ENCODE measurements around the gene TSPAN12.

TSPAN12 gene

GRCh38 chr7:120743128-120743527 is 114.8 kb downstream of the TSPAN12 start:
- no peak overlapping the region for H3K27ac ChIP-seq
- no peak overlapping the region for H3K4me3 ChIP-seq (IDR thresholded peaks at IDR 0.05; ENCODE audit: insufficient read depth, low read depth, low read length)
- TF ChIP-seq, protein P1, sequence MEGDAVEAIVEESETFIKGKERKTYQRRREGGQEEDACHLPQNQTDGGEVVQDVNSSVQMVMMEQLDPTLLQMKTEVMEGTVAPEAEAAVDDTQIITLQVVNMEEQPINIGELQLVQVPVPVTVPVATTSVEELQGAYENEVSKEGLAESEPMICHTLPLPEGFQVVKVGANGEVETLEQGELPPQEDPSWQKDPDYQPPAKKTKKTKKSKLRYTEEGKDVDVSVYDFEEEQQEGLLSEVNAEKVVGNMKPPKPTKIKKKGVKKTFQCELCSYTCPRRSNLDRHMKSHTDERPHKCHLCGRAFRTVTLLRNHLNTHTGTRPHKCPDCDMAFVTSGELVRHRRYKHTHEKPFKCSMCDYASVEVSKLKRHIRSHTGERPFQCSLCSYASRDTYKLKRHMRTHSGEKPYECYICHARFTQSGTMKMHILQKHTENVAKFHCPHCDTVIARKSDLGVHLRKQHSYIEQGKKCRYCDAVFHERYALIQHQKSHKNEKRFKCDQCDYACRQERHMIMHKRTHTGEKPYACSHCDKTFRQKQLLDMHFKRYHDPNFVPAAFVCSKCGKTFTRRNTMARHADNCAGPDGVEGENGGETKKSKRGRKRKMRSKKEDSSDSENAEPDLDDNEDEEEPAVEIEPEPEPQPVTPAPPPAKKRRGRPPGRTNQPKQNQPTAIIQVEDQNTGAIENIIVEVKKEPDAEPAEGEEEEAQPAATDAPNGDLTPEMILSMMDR (conservative IDR thresholded peaks at IDR 0.05; ENCODE audit: low read depth, low read length) = no peak
- no peaks in the 10 kb centered on the region for H4K20me1 ChIP-seq (ENCODE audit: insufficient read depth)
- H3K4me1 ChIP-seq (ENCODE audit: low read depth, poor library complexity, severe bottlenecking) = no peaks in the 10 kb centered on the region
- no peak overlapping the region for H3K9ac ChIP-seq
- no peaks in the 10 kb centered on the region for H3K36me3 ChIP-seq (ENCODE audit: insufficient read depth)
- H2AFZ ChIP-seq (ENCODE audit: low read depth) = no peak overlapping the region
- H3K79me2 ChIP-seq (ENCODE audit: insufficient read depth, low read depth) = no peaks in the 10 kb centered on the region
- no peaks in the 10 kb centered on the region for H3K27me3 ChIP-seq (ENCODE audit: insufficient read depth, low read depth)
- H3K4me2 ChIP-seq = no peak overlapping the region

DNA sequence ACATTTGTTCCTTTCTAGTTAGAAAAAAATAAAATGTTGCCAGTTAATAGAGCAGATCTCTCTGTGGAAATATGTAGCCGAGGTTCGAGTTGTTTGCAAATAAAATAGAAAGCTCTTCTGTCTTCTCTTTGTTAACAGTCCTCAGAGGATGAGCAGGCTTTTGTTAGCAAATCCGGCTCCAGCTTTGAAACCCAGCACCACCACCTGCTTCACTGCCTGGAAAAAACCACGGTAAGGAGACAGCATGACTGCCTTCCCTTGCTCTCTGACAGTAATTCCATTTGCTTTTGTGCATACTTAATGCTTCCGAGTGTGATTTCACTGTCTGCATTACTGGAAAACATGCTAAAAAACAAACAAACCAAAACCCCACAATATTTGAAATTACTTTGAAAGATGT is 115.6 kb downstream of the TSPAN12 start:
- TF ChIP-seq, protein P1 (conservative IDR thresholded peaks at IDR 0.05; ENCODE audit: low read depth, low read length) = no peak

DNA sequence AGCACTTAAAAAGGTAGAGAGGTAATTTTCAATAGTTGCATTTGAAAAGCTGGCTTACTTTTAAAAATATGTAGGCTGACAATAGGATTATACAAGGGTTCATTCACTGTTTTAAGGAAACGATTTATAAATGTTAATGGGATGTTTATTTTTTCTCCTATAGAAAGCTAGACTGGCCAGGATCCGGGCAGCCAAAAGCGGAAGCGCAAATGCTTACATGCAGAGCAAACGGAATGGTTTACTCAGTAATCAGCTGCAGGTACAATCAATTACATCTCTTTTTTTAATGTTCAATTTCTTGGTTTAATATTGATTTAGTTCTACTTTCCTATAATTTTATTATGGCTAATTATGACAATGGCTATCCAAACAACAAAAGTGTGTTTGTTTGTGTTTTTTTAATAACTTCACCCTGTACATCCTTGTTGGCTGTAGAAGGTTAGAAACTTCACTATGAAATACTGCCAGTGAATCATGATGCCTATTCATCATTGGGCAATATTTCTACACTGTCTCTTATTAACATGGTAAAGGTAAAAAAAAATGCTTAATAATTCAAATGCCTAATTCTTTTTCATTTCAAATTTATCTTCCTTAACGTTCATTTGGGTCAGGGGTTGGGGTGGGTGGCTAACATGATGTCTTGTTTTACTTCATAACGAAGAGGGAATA is 116.4 kb downstream of the TSPAN12 start:
- H3K79me2 ChIP-seq (ENCODE audit: insufficient read depth, low read depth) = no peaks in the 10 kb centered on the region
- no peak overlapping the region for H3K4me3 ChIP-seq (IDR thresholded peaks at IDR 0.05; ENCODE audit: insufficient read depth, low read depth, low read length)
- no peak overlapping the region for H3K4me2 ChIP-seq
- no peaks in the 10 kb centered on the region for H3K36me3 ChIP-seq (ENCODE audit: insufficient read depth)
- no peaks in the 10 kb centered on the region for H3K4me1 ChIP-seq (ENCODE audit: low read depth, poor library complexity, severe bottlenecking)
- H3K27ac ChIP-seq = no peak overlapping the region
- TF ChIP-seq, protein P1 (conservative IDR thresholded peaks at IDR 0.05; ENCODE audit: low read depth, low read length) = no peak
- H3K9ac ChIP-seq = no peak overlapping the region
- no peak overlapping the region for H2AFZ ChIP-seq (ENCODE audit: low read depth)
- no peaks in the 10 kb centered on the region for H3K27me3 ChIP-seq (ENCODE audit: insufficient read depth, low read depth)
- no peaks in the 10 kb centered on the region for H4K20me1 ChIP-seq (ENCODE audit: insufficient read depth)

More for the DNA sequence above, 115.6 kb downstream of the TSPAN12 start:
- no peak overlapping the region for H3K4me2 ChIP-seq
- no peaks in the 10 kb centered on the region for H3K4me1 ChIP-seq (ENCODE audit: low read depth, poor library complexity, severe bottlenecking)
- H3K79me2 ChIP-seq (ENCODE audit: insufficient read depth, low read depth) = no peaks in the 10 kb centered on the region
- no peak overlapping the region for H2AFZ ChIP-seq (ENCODE audit: low read depth)
- no peak overlapping the region for H3K4me3 ChIP-seq (IDR thresholded peaks at IDR 0.05; ENCODE audit: insufficient read depth, low read depth, low read length)
- no peak overlapping the region for H3K27ac ChIP-seq
- no peaks in the 10 kb centered on the region for H3K36me3 ChIP-seq (ENCODE audit: insufficient read depth)
- H4K20me1 ChIP-seq (ENCODE audit: insufficient read depth) = no peaks in the 10 kb centered on the region
- no peak overlapping the region for H3K9ac ChIP-seq
- no peaks in the 10 kb centered on the region for H3K27me3 ChIP-seq (ENCODE audit: insufficient read depth, low read depth)

DNA sequence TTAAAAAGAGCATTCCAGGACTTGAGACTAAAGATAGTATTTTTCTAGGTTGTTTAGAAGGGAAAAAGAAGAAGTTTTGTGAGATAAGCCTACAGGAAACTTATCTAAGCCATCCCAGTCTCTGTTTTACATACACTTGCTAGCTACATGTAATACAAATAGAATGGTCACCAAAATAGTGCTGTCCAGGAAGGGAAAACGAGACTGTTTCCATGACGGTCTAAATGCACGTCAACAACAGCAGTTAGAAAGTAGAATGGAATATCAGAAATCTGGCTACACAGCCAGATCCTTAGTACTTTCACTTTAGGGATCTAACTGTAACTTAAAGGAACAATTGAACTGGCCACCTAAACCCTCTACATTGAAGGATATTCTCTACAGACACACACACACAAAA is 117.6 kb downstream of the TSPAN12 start:
- TF ChIP-seq, protein P1 (conservative IDR thresholded peaks at IDR 0.05; ENCODE audit: low read depth, low read length) = no peak
- Histone ChIP-seq H3K36me3 (ENCODE audit: insufficient read depth) (no peaks in the 10 kb centered on the region), H3K4me3 (IDR thresholded peaks at IDR 0.05; ENCODE audit: insufficient read depth, low read depth, low read length) (no peak overlapping the region), H3K9ac (no peak overlapping the region), H2AFZ (ENCODE audit: low read depth) (no peak overlapping the region), H3K4me2 (no peak overlapping the region), H3K27me3 (ENCODE audit: insufficient read depth, low read depth) (no peaks in the 10 kb centered on the region), H4K20me1 (ENCODE audit: insufficient read depth) (no peaks in the 10 kb centered on the region), H3K79me2 (ENCODE audit: insufficient read depth, low read depth) (no peaks in the 10 kb centered on the region), H3K4me1 (ENCODE audit: low read depth, poor library complexity, severe bottlenecking) (no peaks in the 10 kb centered on the region), H3K27ac (no peak overlapping the region)

Measured in KMS-11 (cell line).